Loucy (cell line): ENCODE data around the gene TENM3.

Source experiments
- H2AFZ ChIP-seq: fragments of 200-600 bp; sonication (generic); 2 replicates; pipeline ENCODE4 v1.6.0; 2016; ENCODE audit warnings: antibody characterized with exemption, mild to moderate bottlenecking, low read length, moderate library complexity
- H3F3A ChIP-seq: fragments of 200-600 bp; 2 replicates; pipeline ENCODE4 v1.6.0; 2016; ENCODE audit warnings: antibody characterized with exemption, low read depth, mild to moderate bottlenecking
- H3K27me3 ChIP-seq: fragments of 200-600 bp; sonication (generic); 2 replicates; pipeline ENCODE4 v1.6.1; 2014; ENCODE audit warnings: low read length, mild to moderate bottlenecking; ENCODE audit not compliant: insufficient read depth, poor library complexity, severe bottlenecking
- H3K36me3 ChIP-seq: fragments of 200-600 bp; sonication (generic); 2 replicates; pipeline ENCODE4 v1.6.1; 2016; ENCODE audit warnings: low read length; ENCODE audit not compliant: insufficient read depth
- H3K4me1 ChIP-seq: fragments of 200-600 bp; sonication (generic); 2 replicates; pipeline ENCODE4 v1.5.1; 2014; ENCODE audit warnings: low read length, mild to moderate bottlenecking; ENCODE audit not compliant: insufficient read depth, poor library complexity, severe bottlenecking
- H3K4me2 ChIP-seq: fragments of 200-600 bp; sonication (generic); 2 replicates; pipeline ENCODE4 v1.6.0; 2014; ENCODE audit warnings: antibody characterized with exemption, low read length, low read depth, mild to moderate bottlenecking; ENCODE audit not compliant: poor library complexity, severe bottlenecking
- H3K4me3 ChIP-seq: fragments of 200-600 bp; sonication (generic); 2 replicates; pipeline ENCODE4 v1.5.1; 2014; ENCODE audit warnings: low read length, mild to moderate bottlenecking, mixed read lengths; ENCODE audit not compliant: poor library complexity, severe bottlenecking
- H3K79me2 ChIP-seq: fragments of 200-600 bp; sonication (generic); 2 replicates; pipeline ENCODE4 v1.6.1; 2014; ENCODE audit warnings: low read length; ENCODE audit not compliant: insufficient read depth
- H3K9ac ChIP-seq: fragments of 200-600 bp; sonication (generic); 2 replicates; pipeline ENCODE4 v1.6.0; 2014; ENCODE audit warnings: mild to moderate bottlenecking, low read depth, low read length, moderate library complexity; ENCODE audit not compliant: poor library complexity, severe bottlenecking
- H3K9me2 ChIP-seq: fragments of 200-600 bp; sonication (generic); replicated peaks from 2 replicates; pipeline ENCODE4 v1.6.1; 2016; ENCODE audit warnings: low read depth, low read length, mixed read lengths
- H3K9me3 ChIP-seq: fragments of 200-600 bp; sonication (generic); 2 replicates; pipeline ENCODE4 v1.6.1; 2014; ENCODE audit warnings: mild to moderate bottlenecking, antibody characterized with exemption, low read length, low read depth; ENCODE audit not compliant: insufficient read depth
- H4K20me1 ChIP-seq: fragments of 200-600 bp; sonication (generic); 2 replicates; pipeline ENCODE4 v1.6.0; 2014; ENCODE audit warnings: antibody characterized with exemption, low read length, mild to moderate bottlenecking; ENCODE audit not compliant: insufficient read depth, poor library complexity, severe bottlenecking
- CTCF ChIP-seq: fragments of 200-600 bp; sonication (generic); conservative IDR thresholded peaks from 2 replicates; pipeline ENCODE4 v1.5.1; 2014; ENCODE audit warnings: mild to moderate bottlenecking, antibody characterized with exemption, low read length
- EZH2phosphoT487 ChIP-seq: fragments of 200-600 bp; IDR thresholded peaks from 2 replicates; pipeline ENCODE4 v1.6.1; 2018; ENCODE audit warnings: antibody characterized with exemption, mild to moderate bottlenecking, moderate library complexity, borderline replicate concordance

TENM3 gene

GRCh38 chr4:182510836-182511235 is 267.6 kb downstream of the TENM3 start:
- Histone ChIP-seq H3K79me2 (no peaks in the 10 kb centered on the region), H3K4me1 (no peaks in the 10 kb centered on the region), H4K20me1 (no peaks in the 10 kb centered on the region), H3K4me2 (no peak overlapping the region), H3K27me3 (no peaks in the 10 kb centered on the region), H3F3A (no peaks in the 10 kb centered on the region), H3K4me3 (no peak overlapping the region), H3K9me2 (no peaks in the 10 kb centered on the region), H3K9ac (no peak overlapping the region), H2AFZ (no peak overlapping the region), H3K9me3 (no peaks in the 10 kb centered on the region), H3K36me3 (no peaks in the 10 kb centered on the region)
- TF ChIP-seq EZH2phosphoT487 (no peak), CTCF (no peak)

GRCh38 chr4:182513587-182514291 is 270.5 kb downstream of the TENM3 start:
- Histone ChIP-seq H3K36me3 (no peaks in the 10 kb centered on the region), H3K4me1 (no peaks in the 10 kb centered on the region), H4K20me1 (no peaks in the 10 kb centered on the region), H2AFZ (no peak overlapping the region), H3K9ac (no peak overlapping the region), H3F3A (no peaks in the 10 kb centered on the region), H3K9me2 (no peaks in the 10 kb centered on the region), H3K79me2 (no peaks in the 10 kb centered on the region), H3K4me2 (no peak overlapping the region), H3K4me3 (no peak overlapping the region), H3K27me3 (no peaks in the 10 kb centered on the region), H3K9me3 (no peaks in the 10 kb centered on the region)
- no peak for TF ChIP-seq EZH2phosphoT487
- no peak for TF ChIP-seq CTCF

- H3K79me2 ChIP-seq: no peaks in the 10 kb centered on the region
- H4K20me1 ChIP-seq: no peaks in the 10 kb centered on the region
- no peak overlapping the region for H3K4me2 ChIP-seq
- no peak overlapping the region for H2AFZ ChIP-seq
- no peak overlapping the region for H3K4me3 ChIP-seq
- no peaks in the 10 kb centered on the region for H3K36me3 ChIP-seq
- no peaks in the 10 kb centered on the region for H3K9me3 ChIP-seq
- H3K9ac ChIP-seq: no peak overlapping the region
- H3K4me1 ChIP-seq: no peaks in the 10 kb centered on the region
- no peaks in the 10 kb centered on the region for H3F3A ChIP-seq
- H3K9me2 ChIP-seq: no peaks in the 10 kb centered on the region
- H3K27me3 ChIP-seq: no peaks in the 10 kb centered on the region
- TF ChIP-seq CTCF: no peak
- TF ChIP-seq EZH2phosphoT487: no peak
Measured at GRCh38 chr4:182518421-182518820, 275.2 kb downstream of the TENM3 start.
